Esophagus squamous epithelium (tissue), 5 donors: ENCODE measurements around the gene TTYH1. TPM values are rescaled to one million over a fixed set of nuclear protein-coding genes. Genes with fewer than 3 reads are reported as not detected.
"Not testable (repeated sequence)": the region's sequence is repeated elsewhere in the genome, so short reads cannot be mapped to it uniquely, and the experiment has no call there.

Experiments
- DNase-seq: peaks from one replicate; lab custom pipeline; 2025; lab: John Stamatoyannopoulos, UW
- H3K27ac ChIP-seq, 4 donors: fragments of 200-600 bp; sonication (generic); one replicate each; pipeline ENCODE4 v1.5.1; 2016 to 2019; ENCODE audit warnings: mild to moderate bottlenecking in 1 of 4
- H3K27me3 ChIP-seq, 4 donors: fragments of 200-600 bp; sonication (generic); 1 replicate in 3 of 4; 2 replicates in 1 of 4; pipeline versions ENCODE4 v1.5.1 to v1.6.0; 2017 to 2021; ENCODE audit warnings: antibody characterized with exemption in 1 of 4
- H3K36me3 ChIP-seq, 3 donors: fragments of 200-600 bp; sonication (generic); one replicate each; pipeline ENCODE4 v1.5.1; 2016 to 2019
- H3K4me1 ChIP-seq, 3 donors: fragments of 200-600 bp; sonication (generic); one replicate each; pipeline ENCODE4 v1.5.1; 2017 to 2019
- H3K4me3 ChIP-seq, 4 donors: fragments of 200-600 bp; sonication (generic); 1 replicate in 3 of 4; 2 replicates in 1 of 4; pipeline ENCODE4 v1.5.1; 2016 to 2019; ENCODE audit warnings: mild to moderate bottlenecking in 2 of 4, moderate library complexity in 1 of 4
- H3K9me3 ChIP-seq, 3 donors: fragments of 200-600 bp; sonication (generic); one replicate each; pipeline ENCODE4 v1.5.1; 2016 to 2019
- CTCF ChIP-seq, 6 experiments: fragments of 450-650 bp in 4 of 6; fragments of 200-600 bp in 2 of 6; sonication (generic) in 2 of 6; IDR thresholded peaks; one replicate each; pipeline ENCODE4 v1.5.1; 2016 to 2019; ENCODE audit warnings: antibody characterized with exemption in 6 of 6, mild to moderate bottlenecking in 4 of 6, moderate library complexity in 4 of 6
- POLR2A ChIP-seq, 4 donors: fragments of 450-650 bp; IDR thresholded peaks; one replicate each; pipeline ENCODE4 v1.6.1; 2017; ENCODE audit warnings: antibody characterized with exemption in 4 of 4, mild to moderate bottlenecking in 4 of 4, moderate library complexity in 3 of 4
- WGBS, 2 donors: methylation state at CpG; one replicate each; pipeline ENCODE4 v1.1.5; 2018; 5-methylcytosine and 5-hydroxymethylcytosine counted together
- intact Hi-C: fragments of 100-400 bp; cut with DNase I; formaldehyde crosslinking; loops from one replicate; pipeline ENCODE4 v1.15.0; 2022
- total RNA-seq, 4 donors: library from RNA; depleted of rRNA; stranded (reverse); fragments of >200 nt; gene quantifications; one replicate each; pipeline ENCODE4 v1.1.0, GENCODE V29; 2016
- donor health status: DM: yes; HTN: yes; CAD: no.

TTYH1 gene
- total RNA-seq, 4 donors from 2014 or later = 0.44 to 4.4 (median 2.0) TPM; not detected in 1

DNA sequence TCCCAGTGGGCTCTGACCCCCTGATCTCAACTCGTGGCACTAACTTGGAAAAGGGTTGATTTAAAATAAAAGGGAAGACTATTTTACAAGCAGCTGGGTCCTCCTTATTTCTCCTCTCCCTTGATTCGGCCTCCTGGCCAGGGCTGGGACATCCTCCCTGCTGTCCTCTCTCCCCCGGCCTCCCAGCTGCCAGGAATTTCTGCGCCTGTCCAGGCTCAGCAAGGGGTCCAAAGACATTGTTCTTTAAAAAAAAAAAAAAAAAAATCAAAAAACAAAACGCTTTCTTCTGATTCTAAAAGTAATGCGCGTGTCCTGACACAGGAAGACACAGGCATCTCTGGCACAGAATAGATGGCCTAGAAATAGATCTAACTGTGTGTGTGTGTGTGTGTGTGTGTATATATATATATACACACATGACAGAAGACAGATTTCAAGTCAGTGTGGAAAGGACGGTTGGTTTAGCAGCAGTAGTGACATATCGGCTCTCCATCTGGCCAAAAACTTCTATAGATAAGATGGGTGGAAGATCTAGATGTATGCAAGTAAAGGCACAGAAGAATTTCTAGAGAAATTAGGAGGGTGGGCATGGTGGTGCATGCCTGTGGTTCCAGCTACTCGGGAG is 21.5 kb downstream of the TTYH1 start:
- intact Hi-C loops = no loop called here
- H3K9me3 ChIP-seq = no peaks in the 10 kb centered on the region
- no peak for DNase-seq
- 79 to 81% methylated on average over 9 to 10 of the region's 10 CpGs for WGBS, 2 donors
- H3K27ac ChIP-seq = no peak overlapping the region
- TF ChIP-seq POLR2A (IDR thresholded peaks at IDR 0.05) = no peak
- TF ChIP-seq CTCF (IDR thresholded peaks at IDR 0.05) = no peak
- H3K4me1 ChIP-seq = peaks cover 7 to 42% (median 12%) of the 10 kb centered on the region in 3 donors
- H3K36me3 ChIP-seq = peaks cover 0 to 11% (median 0%) of the 10 kb centered on the region in 3 donors
- H3K27me3 ChIP-seq = peaks cover 0 to 14% (median under 1%) of the 10 kb centered on the region in 4 donors
- H3K4me3 ChIP-seq = no peak overlapping the region

DNA sequence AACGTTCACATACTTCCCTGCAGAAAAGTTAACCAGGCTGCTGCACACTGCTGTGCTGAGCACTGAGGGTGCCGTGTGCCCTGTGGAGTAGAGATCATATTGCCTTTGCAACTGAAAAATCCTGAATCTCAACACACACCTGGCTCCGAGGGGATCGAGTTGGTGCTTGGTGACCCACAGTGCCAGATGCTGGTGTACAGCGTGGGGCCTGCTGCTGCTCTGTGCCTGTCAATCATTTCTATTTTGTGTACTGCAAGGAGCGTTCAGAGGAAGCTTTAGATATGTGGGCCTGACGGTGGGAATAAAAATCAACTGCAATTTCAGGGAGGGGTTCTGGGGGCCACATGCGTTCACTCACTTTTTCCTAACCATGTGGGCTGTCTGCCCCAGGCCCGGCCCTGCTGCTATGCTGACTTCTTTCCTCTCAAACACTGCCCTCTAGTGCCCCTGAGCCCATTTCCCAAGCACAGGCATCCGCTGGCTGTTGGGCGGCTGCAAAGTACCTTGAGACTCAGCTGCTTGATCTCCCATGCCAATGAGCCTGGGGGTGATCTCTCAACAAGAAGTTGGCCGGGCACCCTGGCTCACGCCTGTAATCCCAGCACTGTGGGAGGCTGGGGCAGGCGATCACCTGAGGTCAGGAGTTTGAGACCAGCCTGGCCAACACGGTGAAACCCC is 24.0 kb downstream of the TTYH1 start:
- H3K4me3 ChIP-seq = no peak overlapping the region
- peaks cover 0 to 29% (median 0%) of the 10 kb centered on the region in 3 donors for H3K36me3 ChIP-seq
- no peaks in the 10 kb centered on the region for H3K27me3 ChIP-seq
- H3K4me1 ChIP-seq = peaks cover 7 to 31% (median 12%) of the 10 kb centered on the region in 3 donors
- 57 to 62% methylated on average over 9 of the region's 15 CpGs for WGBS, 2 donors
- no peak overlapping the region for H3K27ac ChIP-seq
- no peak for DNase-seq
- TF ChIP-seq CTCF (IDR thresholded peaks at IDR 0.05) = peak in 5 of 6 experiments; percentile 21 to 56 (median 32)
- TF ChIP-seq POLR2A (IDR thresholded peaks at IDR 0.05) = no peak
- intact Hi-C loops = no loop called here
- H3K9me3 ChIP-seq = no peaks in the 10 kb centered on the region

- no peaks in the 10 kb centered on the region for H3K27me3 ChIP-seq
- TF ChIP-seq POLR2A (IDR thresholded peaks at IDR 0.05) (no peak), CTCF (IDR thresholded peaks at IDR 0.05) (no peak)
Observed at GRCh38 chr19:54440641-54441040, 25.4 kb downstream of the TTYH1 start.

DNA sequence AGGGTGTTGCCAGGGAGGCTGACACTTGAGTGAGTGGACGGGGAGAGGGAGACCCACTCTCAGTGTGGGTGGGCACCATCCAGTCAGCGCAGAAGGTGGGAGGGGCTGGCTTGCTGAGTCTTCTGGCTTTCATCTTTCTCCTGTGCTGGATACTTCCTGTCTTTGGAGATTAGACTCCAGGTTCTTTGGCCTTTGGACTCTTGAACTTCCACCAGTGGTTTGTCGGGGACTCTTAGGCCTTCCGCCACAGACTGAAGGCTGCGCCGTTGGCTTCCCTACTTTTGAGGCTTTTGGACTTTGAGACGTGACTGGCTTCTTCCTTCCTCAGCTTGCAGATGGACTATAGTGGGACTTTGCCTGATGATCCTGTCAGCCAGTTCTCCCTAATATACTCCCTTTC is 29.5 kb downstream of the TTYH1 start:
- Histone ChIP-seq H3K27me3 (no peaks in the 10 kb centered on the region), H3K27ac (no peak overlapping the region), H3K4me3 (no peak overlapping the region), H3K4me1 (peaks cover 8 to 22% (median 10%) of the 10 kb centered on the region in 3 donors), H3K9me3 (no peaks in the 10 kb centered on the region), H3K36me3 (peaks cover 0 to 52% (median 0%) of the 10 kb centered on the region in 3 donors)
- DNase-seq = no peak
- TF ChIP-seq POLR2A (IDR thresholded peaks at IDR 0.05) = no peak
- TF ChIP-seq CTCF (IDR thresholded peaks at IDR 0.05) = no peak
- 90% methylated on average over 6 to 7 of the region's 7 CpGs for WGBS, 2 donors
- intact Hi-C loops = no loop called here

More at GRCh38 chr19:54440641-54441040, 25.4 kb downstream of the TTYH1 start:
- no peak for DNase-seq
- no peak overlapping the region for H3K27ac ChIP-seq
- intact Hi-C loops = no loop called here
- 85 to 88% methylated on average over 5 of the region's 5 CpGs for WGBS, 2 donors
- H3K4me1 ChIP-seq = peaks cover 0 to 17% (median 2%) of the 10 kb centered on the region in 3 donors
- peaks cover 0 to 42% (median 0%) of the 10 kb centered on the region in 3 donors for H3K36me3 ChIP-seq
- H3K9me3 ChIP-seq = no peaks in the 10 kb centered on the region
- no peak overlapping the region for H3K4me3 ChIP-seq

- intact Hi-C loops, H3K27me3 ChIP-seq, DNase-seq, H3K4me3 ChIP-seq, H3K9me3 ChIP-seq: not testable (repeated sequence)
- Histone ChIP-seq H3K36me3 (peaks cover 0 to 49% (median 0%) of the 10 kb centered on the region in 3 donors), H3K4me1 (peaks cover 24 to 38% (median 24%) of the 10 kb centered on the region in 3 donors), H3K27ac (peak overlapping the region in 1 of 4 donors; percentile 99)
- 85 to 90% methylated on average over 5 to 10 of the region's 15 CpGs for WGBS, 2 donors
- peak in 1 of 6 experiments; percentile 13 for TF ChIP-seq CTCF (IDR thresholded peaks at IDR 0.05)
Observed at GRCh38 chr19:54446349-54446748, 31.1 kb downstream of the TTYH1 start.
